Measurements from ENCODE around the gene ATPAF2. TPM values are rescaled to one million over a fixed set of nuclear protein-coding genes. Genes with fewer than 3 reads are reported as not detected.

The ATPAF2 gene
- total and polyA plus RNA-seq, 4 donors: 12.9 to 20.1 (median 16.8) TPM

- H3K4me3 ChIP-seq (ENCODE audit: low read depth in 1 of 3, low read length in 3 of 3): no peak overlapping the region
- peaks cover 0 to 12% (median 3%) of the 10 kb centered on the region in 4 donors for H3K36me3 ChIP-seq (ENCODE audit: control insufficient read depth in 4 of 4, insufficient read depth in 3 of 4, low read depth in 1 of 4, low read length in 3 of 4)
- TF ChIP-seq FOXA1 (IDR thresholded peaks at IDR 0.05) (no peak), REST (IDR thresholded peaks at IDR 0.05) (no peak), CTCF (IDR thresholded peaks at IDR 0.05; ENCODE audit: low read depth, low read length, missing input control) (no peak), MAX (IDR thresholded peaks at IDR 0.05) (no peak)
- 88% methylated on average over 9 of the region's 9 CpGs for WGBS
- H3K9me3 ChIP-seq (ENCODE audit: control insufficient read depth in 4 of 4, low read length in 3 of 4): no peaks in the 10 kb centered on the region
- no peaks in the 10 kb centered on the region for H3K27me3 ChIP-seq (ENCODE audit: control insufficient read depth in 4 of 4, insufficient read depth in 4 of 4, low read length in 3 of 4)
- no peaks in the 10 kb centered on the region for H3K4me1 ChIP-seq (ENCODE audit: control insufficient read depth in 4 of 4, insufficient read depth in 4 of 4, low read length in 3 of 4)
- no peak for DNase-seq (ENCODE audit: low spot score)
- H3K27ac ChIP-seq (ENCODE audit: low read depth in 1 of 2, low read length in 2 of 2): no peak overlapping the region
- H3K9ac ChIP-seq (ENCODE audit: low read depth in 1 of 2, low read length in 2 of 2): no peak overlapping the region
Observed at GRCh38 chr17:18004884-18005305, 34.1 kb downstream of the ATPAF2 start.

GRCh38 chr17:18004345-18004744, 34.6 kb downstream of the ATPAF2 start:
- H3K9ac ChIP-seq (ENCODE audit: low read depth in 1 of 2, low read length in 2 of 2): no peak overlapping the region
- H3K36me3 ChIP-seq (ENCODE audit: control insufficient read depth in 4 of 4, insufficient read depth in 3 of 4, low read depth in 1 of 4, low read length in 3 of 4): peaks cover 0 to 12% (median 0%) of the 10 kb centered on the region in 4 donors
- TF ChIP-seq HNF4G (IDR thresholded peaks at IDR 0.05) (no peak), CTCF (IDR thresholded peaks at IDR 0.05; ENCODE audit: low read depth, low read length, missing input control) (no peak), FOXA1 (IDR thresholded peaks at IDR 0.05) (no peak), JUND (IDR thresholded peaks at IDR 0.05) (no peak), FOXA2 (IDR thresholded peaks at IDR 0.05) (no peak), TAF1 (conservative IDR thresholded peaks at IDR 0.05) (no peak), ZBTB33 (IDR thresholded peaks at IDR 0.05) (no peak), RAD21 (IDR thresholded peaks at IDR 0.05) (no peak), EGR1 (IDR thresholded peaks at IDR 0.05; ENCODE audit: low read depth in 2 of 2) (no peak), YY1 (IDR thresholded peaks at IDR 0.05) (no peak), REST (IDR thresholded peaks at IDR 0.05) (no peak), NR2F2 (IDR thresholded peaks at IDR 0.05) (no peak), RXRA (IDR thresholded peaks at IDR 0.05) (no peak), ATF3 (IDR thresholded peaks at IDR 0.05) (no peak), MAX (IDR thresholded peaks at IDR 0.05) (no peak)
- no peaks in the 10 kb centered on the region for H3K27me3 ChIP-seq (ENCODE audit: control insufficient read depth in 4 of 4, insufficient read depth in 4 of 4, low read length in 3 of 4)
- no peak overlapping the region for H3K4me3 ChIP-seq (ENCODE audit: low read depth in 1 of 3, low read length in 3 of 3)
- no peaks in the 10 kb centered on the region for H3K4me1 ChIP-seq (ENCODE audit: control insufficient read depth in 4 of 4, insufficient read depth in 4 of 4, low read length in 3 of 4)
- WGBS: 92% methylated on average over 9 of the region's 9 CpGs
- no peaks in the 10 kb centered on the region for H3K9me3 ChIP-seq (ENCODE audit: control insufficient read depth in 4 of 4, low read length in 3 of 4)
- DNase-seq (ENCODE audit: low spot score): no peak
- H3K27ac ChIP-seq (ENCODE audit: low read depth in 1 of 2, low read length in 2 of 2): no peak overlapping the region
